ENCODE data around the gene LGI4. TPM values are rescaled to one million over a fixed set of nuclear protein-coding genes. Genes with fewer than 3 reads are reported as not detected.

Gene LGI4
- total and polyA plus RNA-seq, 2 experiments from 2014 or later, result 3.4 to 4.3 TPM

- Mint-ChIP-seq H3K36me3 (ENCODE audit: low read depth) (peaks cover 3% of the 10 kb centered on the region; the same call in 2 of the 3 replicates), H3K4me3 (no peak overlapping the region), H3K27ac (no peak overlapping the region), H3K9me3 (peaks cover 4% of the 10 kb centered on the region; the same call in 2 of the 3 replicates), H3K27me3 (ENCODE audit: insufficient read depth, low read depth, poor library complexity) (peaks cover 15% of the 10 kb centered on the region), H3K4me1 (peaks cover 16% of the 10 kb centered on the region; the same call in 2 of the 3 replicates)
- H3K36me3 ChIP-seq (ENCODE audit: insufficient read depth), result no peaks in the 10 kb centered on the region; the same call in 1 of the 2 replicates
- H3K27ac ChIP-seq (ENCODE audit: low read depth), result no peak overlapping the region
- H3K79me2 ChIP-seq (replicated peaks; ENCODE audit: insufficient read depth), result no peaks in the 10 kb centered on the region
- H3K27me3 ChIP-seq (ENCODE audit: insufficient read depth), result no peaks in the 10 kb centered on the region
- no peaks in the 10 kb centered on the region for H3K9me2 ChIP-seq (ENCODE audit: insufficient read depth)
- TF ChIP-seq ZNF462 (CRISPR knock-in tag; IDR thresholded peaks at IDR 0.05), result no peak
- TF ChIP-seq REST (IDR thresholded peaks at IDR 0.05; ENCODE audit: unreplicated experiment), result no peak
- TF ChIP-seq ZNF331 (CRISPR knock-in tag; IDR thresholded peaks at IDR 0.05; ENCODE audit: low read depth), result no peak
- TF ChIP-seq ETS1 (IDR thresholded peaks at IDR 0.05), result no peak
- no peak for TF ChIP-seq CREB1 (CRISPR knock-in tag; IDR thresholded peaks at IDR 0.05; ENCODE audit: low read depth)
- TF ChIP-seq EZH2phosphoT487 (IDR thresholded peaks at IDR 0.05; ENCODE audit: unreplicated experiment), result no peak
- H4K20me1 ChIP-seq (replicated peaks; ENCODE audit: insufficient read depth), result no peaks in the 10 kb centered on the region
- peaks cover 13% of the 10 kb centered on the region for H3K4me1 ChIP-seq (ENCODE audit: insufficient read depth)
- H3F3A ChIP-seq (replicated peaks; ENCODE audit: low read depth), result 0 out of 2 replicates have a peak, but pooled peaks cover 5% of the 10 kb centered on the region
- H2AFZ ChIP-seq, result no peak overlapping the region
- H3K4me3 ChIP-seq, result no peak overlapping the region
- ATAC-seq (no peak), DNase-seq (ENCODE audit: low spot score) (no peak)
- H3K4me2 ChIP-seq, result no peak overlapping the region
These were observed 47.5 kb downstream of the LGI4 start for GRCh38 chr19:35087393-35087792.

Data from GM23338 (cell line).